ENCODE results near the gene MACROD2.
"Not testable (repeated sequence)": the region's sequence is repeated elsewhere in the genome, so short reads cannot be mapped to it uniquely, and the experiment has no call there.

MACROD2 gene

GRCh38 chr20:14981486-14981885, 986.2 kb downstream of the MACROD2 start:
- DNase-seq, result not testable (repeated sequence)

DNA sequence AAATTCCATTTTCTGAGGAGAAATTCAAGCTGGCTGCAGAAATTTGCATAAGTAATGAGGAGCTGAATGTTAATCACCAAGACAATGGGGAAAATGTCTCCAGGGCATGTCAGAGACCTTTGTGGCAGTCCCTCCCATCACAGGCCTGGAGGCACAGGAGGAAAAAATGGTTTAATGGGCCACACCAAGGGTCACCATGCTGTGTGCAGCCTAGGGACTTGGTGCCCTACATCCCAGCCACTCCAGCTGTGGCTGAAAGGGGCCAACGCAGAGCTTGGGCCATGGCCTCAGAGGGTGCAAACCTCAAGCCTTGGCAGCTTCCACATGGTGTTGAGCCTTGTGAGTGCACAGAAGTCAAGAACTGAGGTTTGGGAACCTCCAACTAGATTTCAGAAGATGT, 987.0 kb downstream of the MACROD2 start:
- not testable (repeated sequence) for DNase-seq

- DNase-seq, result no peak
Observed at GRCh38 chr20:14984305-14984704, 989.0 kb downstream of the MACROD2 start.

DNA sequence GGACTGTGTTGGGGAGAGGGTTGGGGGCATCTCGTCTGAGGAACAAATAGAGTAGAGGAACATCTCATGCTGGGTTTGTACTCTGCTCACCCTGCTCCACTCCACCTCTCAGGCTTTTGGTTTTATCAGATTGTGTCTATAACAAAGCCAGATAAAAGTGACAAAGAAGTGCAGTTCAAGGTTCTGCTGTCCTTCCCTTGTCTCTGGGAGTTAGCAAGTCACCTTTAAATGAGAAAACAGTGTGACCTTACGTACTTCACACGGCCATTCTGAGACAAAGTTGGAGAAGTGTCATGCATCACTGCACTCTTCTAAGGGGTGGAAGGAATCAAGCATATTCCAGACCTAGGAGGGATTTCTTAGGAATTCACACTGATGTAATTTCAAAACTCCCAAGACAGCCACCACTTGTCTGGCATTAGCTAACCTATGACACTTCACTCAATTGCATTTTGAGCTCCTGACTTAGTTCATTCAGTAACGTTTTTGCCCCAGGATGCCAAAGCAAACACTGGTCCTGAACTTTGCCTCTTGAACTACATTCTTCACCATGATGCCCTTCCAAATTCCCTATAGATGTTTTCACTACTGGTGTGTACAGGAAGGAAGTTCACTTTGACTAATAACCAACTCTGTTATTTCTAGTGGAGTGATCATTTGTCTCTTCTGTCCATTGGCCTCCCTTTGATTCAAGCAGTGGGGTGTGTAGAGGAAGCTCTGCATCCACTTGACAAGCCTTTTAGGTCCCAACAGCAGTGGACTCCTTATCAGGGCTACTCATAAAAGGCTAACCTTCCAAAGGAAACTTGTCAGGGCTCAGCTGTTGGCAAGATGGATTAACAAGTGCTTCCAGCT, 989.7 kb downstream of the MACROD2 start:
- DNase-seq, result peak; percentile 54

DNA sequence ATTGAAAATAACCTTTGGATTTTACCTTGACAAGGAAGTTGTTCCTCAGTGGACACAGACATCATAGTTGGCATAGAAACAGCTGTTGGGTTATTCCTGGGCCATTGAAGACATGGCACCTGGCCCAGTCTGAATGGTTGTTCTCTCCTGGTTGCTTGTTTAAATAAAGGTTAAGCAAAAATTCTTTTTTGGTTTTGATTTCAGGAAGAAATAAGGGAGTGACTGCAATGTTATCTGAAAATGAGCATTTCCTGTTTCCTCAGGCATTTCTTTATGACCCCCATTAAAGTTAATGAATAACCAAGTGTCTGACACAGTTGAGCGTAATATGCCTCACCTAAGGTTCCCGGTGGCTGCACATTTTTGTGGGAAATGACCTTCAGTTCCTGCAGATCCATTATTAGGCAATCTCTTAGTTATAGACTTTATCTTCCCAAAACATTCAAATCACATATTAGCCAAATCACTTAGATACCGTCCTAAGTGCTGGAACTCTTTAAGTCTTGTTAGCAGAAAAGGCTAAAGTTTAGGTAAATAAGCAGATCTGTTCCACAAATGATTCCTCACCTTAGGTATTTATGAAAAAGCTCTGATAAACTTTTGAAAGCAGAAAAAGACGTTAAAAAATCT, 990.8 kb downstream of the MACROD2 start:
- peak; percentile 92 for DNase-seq

- DNase-seq, result peak; percentile 23
Observed at GRCh38 chr20:14986656-14987055, 991.3 kb downstream of the MACROD2 start.

DNA sequence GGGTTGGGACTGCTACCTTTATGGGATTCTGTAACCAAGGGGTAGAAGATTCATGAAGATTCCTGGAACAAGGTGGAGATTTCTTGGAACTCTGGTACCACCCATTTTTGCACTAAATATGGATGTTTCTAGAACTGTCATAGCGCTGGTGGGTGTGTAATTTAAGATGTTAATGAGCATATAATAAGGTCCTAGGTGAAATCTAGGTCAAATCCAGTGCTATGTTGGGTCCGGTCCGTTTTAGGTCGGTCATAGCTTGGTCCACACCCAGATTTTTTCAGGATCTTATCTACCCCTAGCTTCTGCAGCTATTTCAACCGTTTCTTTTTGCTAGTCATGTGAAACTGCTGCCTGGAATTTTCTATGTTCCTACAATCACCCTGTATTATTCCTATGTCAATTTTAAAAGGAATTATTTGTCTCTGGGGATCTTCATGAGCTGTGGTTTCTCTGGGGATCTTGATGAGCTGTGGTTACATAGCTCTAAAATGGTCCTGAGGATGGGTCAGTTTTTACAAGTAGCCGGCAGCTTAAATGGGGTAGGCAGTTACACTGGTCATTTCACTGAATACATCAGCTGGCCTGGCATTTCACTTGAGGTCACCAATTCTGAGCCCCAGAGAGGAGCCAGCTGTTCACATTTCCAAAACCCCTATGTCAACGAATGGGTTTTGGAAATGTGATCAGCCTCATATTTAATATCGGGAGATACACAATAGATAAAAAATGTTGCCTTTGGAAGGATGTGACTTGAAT, 994.4 kb downstream of the MACROD2 start:
- no peak for DNase-seq

- DNase-seq, result peak; percentile 61
Observed at GRCh38 chr20:14991023-14991422, 995.7 kb downstream of the MACROD2 start.

GRCh38 chr20:14992153-14992552, 996.8 kb downstream of the MACROD2 start:
- DNase-seq, result no peak

DNA sequence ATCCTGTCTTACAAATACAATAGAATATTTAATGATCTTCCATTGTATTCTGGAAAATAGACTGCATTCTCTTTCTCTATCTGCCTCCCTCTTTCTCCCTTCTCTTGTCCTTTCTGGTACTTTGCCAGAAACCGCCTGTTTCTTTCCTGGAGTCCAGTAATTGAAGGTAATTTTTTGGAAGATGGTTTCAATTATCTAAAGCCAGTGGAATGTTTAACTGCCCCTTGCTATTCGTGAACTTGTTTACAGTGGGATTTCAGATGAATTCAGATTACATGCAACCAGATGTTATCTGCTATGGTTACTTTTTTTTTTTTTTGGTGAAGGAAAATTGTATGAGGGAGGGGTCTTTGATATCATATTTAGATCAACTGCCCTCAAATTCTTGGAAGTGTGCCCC, 997.6 kb downstream of the MACROD2 start:
- DNase-seq, result peak; percentile 5

GRCh38 chr20:14996883-14997672, 1001.8 kb downstream of the MACROD2 start:
- no peak for DNase-seq

DNA sequence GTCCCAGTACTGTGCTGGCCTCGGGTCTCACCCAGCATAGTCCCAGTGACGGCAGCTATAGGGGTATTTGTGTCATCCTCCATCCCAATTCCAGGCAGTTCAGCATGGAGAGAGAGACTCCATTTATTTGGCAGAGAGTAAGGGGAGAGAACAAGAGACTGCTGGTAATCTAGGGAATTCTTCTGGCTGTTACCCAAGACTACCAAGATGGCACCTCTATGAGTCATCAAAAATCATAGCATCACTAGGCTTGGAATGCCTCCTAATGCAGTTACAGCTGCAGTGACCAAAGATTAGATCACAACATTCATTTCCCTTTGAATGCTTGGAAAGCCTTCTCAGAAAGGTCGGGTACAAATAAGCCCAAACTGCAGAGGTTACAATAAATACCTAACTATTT, 1002.5 kb downstream of the MACROD2 start:
- DNase-seq, result peak; percentile 8

DNA sequence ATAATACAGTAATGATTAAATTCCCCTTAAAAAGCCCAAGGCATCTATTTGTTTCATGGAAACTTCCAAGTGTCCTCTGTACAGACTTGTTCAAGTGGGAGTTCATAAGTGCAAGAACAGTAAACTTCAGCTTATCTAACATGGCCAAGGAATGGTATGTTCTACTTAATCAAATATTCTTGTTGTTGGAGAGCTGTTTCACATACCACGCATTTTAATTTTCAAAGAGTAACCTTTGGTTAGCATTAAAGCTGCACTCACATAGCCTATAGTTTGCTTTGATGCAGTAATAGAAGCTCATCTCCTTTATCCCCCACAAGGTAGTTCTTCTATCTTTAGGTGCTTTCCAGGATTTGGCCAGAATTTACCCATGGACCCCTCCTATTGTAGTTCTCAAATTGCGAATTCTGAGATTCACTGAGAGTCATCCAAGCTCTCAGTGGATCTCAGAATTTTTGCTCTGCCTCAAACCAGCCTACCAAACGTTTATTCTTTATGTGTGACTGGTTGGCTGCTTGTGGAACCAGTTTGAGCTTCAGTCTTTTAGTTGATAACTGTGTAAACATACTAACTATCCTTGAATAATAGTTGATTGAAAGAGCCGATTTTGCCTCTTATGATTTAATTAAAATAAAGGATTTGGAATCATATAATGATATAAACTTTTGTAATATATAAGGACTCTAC, 1010.1 kb downstream of the MACROD2 start:
- peak; percentile 22 for DNase-seq

GRCh38 chr20:15011631-15012030, 1016.3 kb downstream of the MACROD2 start:
- DNase-seq, result no peak

DNA sequence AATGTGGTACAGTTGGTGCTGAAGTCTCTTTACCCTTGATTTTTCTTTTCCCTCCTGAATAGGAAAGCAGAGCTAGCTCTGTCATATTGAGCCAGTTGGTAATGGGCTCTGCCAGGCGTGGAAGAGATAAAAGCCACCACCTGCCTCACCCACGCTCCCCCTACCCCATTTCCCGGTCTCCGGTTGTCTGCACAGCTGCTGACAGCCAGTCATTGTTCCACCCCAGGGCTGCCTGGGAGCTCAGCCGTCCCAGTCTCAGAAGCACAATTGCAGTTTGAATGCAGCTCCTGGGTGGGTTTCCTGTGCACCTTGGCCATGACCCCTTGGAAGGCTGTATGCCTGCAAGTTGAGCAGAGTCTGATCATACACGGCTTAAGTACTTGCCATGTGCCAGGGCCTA, 1017.2 kb downstream of the MACROD2 start:
- DNase-seq, result no peak

DNA sequence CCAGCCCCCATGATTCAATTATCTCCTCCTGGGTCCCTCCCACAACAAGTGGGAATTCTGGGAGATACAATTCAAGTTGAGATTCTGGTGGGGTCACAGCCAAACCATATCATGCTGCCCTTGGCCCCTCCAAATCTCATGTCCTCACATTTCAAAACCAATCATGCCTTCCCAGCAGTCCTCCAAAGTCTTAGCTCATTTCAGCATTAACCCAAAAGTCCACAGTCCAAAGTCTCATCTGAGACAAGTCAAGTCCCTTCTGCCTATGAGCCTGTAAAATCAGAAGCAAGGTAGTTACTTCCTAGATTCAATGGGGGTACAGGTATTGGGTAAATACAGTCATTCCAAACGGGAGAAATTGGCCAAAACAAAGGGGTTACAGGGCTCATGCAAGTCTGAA, 1021.6 kb downstream of the MACROD2 start:
- not testable (repeated sequence) for DNase-seq

- DNase-seq, result no peak
Observed at GRCh38 chr20:15018966-15019365, 1023.6 kb downstream of the MACROD2 start.

GRCh38 chr20:15020845-15021244, 1025.5 kb downstream of the MACROD2 start:
- no peak for DNase-seq

DNA sequence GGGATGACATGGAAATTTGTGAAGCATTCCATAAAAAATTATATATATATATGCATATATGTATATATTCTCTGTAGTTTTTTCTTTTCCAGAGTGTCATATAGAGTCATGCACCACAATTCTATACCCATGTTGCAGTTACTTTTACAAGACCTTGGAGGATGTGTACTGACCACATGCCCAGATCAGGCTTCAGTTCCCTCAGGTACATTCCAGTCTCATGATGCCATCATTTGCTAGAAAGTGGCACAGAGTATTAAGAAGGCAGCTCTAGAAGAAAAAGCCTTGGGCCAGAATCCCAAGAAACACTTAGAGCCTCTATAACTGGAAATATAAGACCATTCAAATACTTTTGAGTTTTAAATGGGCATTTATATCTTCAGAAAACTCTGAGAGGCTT, 1027.6 kb downstream of the MACROD2 start:
- no peak for DNase-seq

GRCh38 chr20:15026759-15027158, 1031.4 kb downstream of the MACROD2 start:
- no peak for DNase-seq

GRCh38 chr20:15030826-15031225, 1035.5 kb downstream of the MACROD2 start:
- no peak for DNase-seq

Measured in DMS53 (cell line).